IgD-negative memory B cell (primary cell): ENCODE data around the gene LPAR6. TPM values are rescaled to one million over a fixed set of nuclear protein-coding genes. Genes with fewer than 3 reads are reported as not detected.
A peak's percentile ranks its signal among the peaks of the same experiment; 100 is the strongest.

Experiments used
- H3K27ac Mint-ChIP-seq, 3 donors: one replicate each; pipeline ENCODE4 v1.8.0; 2020 to 2022; ENCODE audit warnings: mild to moderate bottlenecking in 3 of 3, mixed read lengths in 3 of 3, moderate library complexity in 1 of 3
- H3K27me3 Mint-ChIP-seq: one replicate; pipeline ENCODE4 v1.8.0; 2021; ENCODE audit warnings: mixed read lengths
- H3K36me3 Mint-ChIP-seq: one replicate; pipeline ENCODE4 v1.8.0; 2020; ENCODE audit warnings: mild to moderate bottlenecking, mixed read lengths
- H3K4me1 Mint-ChIP-seq, 3 donors: one replicate each; pipeline ENCODE4 v1.8.0; 2020 to 2022; ENCODE audit warnings: mixed read lengths in 3 of 3, mild to moderate bottlenecking in 1 of 3
- H3K4me3 Mint-ChIP-seq, 4 donors: one replicate each; pipeline ENCODE4 v1.8.0; 2020 to 2022; ENCODE audit warnings: mild to moderate bottlenecking in 4 of 4, mixed read lengths in 4 of 4, moderate library complexity in 3 of 4
- H3K9me3 Mint-ChIP-seq, 3 donors: one replicate each; pipeline ENCODE4 v1.8.0; 2020 to 2021; ENCODE audit warnings: mixed read lengths in 3 of 3, mild to moderate bottlenecking in 1 of 3
- polyA plus RNA-seq: library from polyadenylated mRNA; unstranded; fragments of 300-500 nt; fragmentation: Illumina TruSeq; gene quantifications from one replicate; pipeline ENCODE4 v1.2.3, GENCODE V29; 2021

LPAR6 gene
- polyA plus RNA-seq, 1 donor from 2014 or later, result 2.4 TPM

GRCh38 chr13:48403151-48403631, 9.7 kb downstream of the LPAR6 start:
- Mint-ChIP-seq H3K27me3 (no peaks in the 10 kb centered on the region), H3K4me3 (no peak overlapping the region)

GRCh38 chr13:48402325-48402932, 10.5 kb downstream of the LPAR6 start:
- Mint-ChIP-seq H3K9me3 (no peaks in the 10 kb centered on the region), H3K27me3 (no peaks in the 10 kb centered on the region), H3K4me1 (peaks cover 0 to 10% (median 10%) of the 10 kb centered on the region in 3 donors), H3K27ac (no peak overlapping the region), H3K36me3 (peaks cover 9% of the 10 kb centered on the region), H3K4me3 (no peak overlapping the region)

More at GRCh38 chr13:48403151-48403631, 9.7 kb downstream of the LPAR6 start:
- peaks cover 0 to 10% (median 10%) of the 10 kb centered on the region in 3 donors for H3K4me1 Mint-ChIP-seq
- no peak overlapping the region for H3K27ac Mint-ChIP-seq
- no peaks in the 10 kb centered on the region for H3K9me3 Mint-ChIP-seq
- peaks cover 9% of the 10 kb centered on the region for H3K36me3 Mint-ChIP-seq

- Mint-ChIP-seq H3K4me3 (no peak overlapping the region), H3K4me1 (peaks cover 0 to 10% (median 10%) of the 10 kb centered on the region in 3 donors), H3K36me3 (peaks cover 8% of the 10 kb centered on the region), H3K27ac (peak overlapping the region in 1 of 3 donors; percentile 23), H3K27me3 (no peaks in the 10 kb centered on the region), H3K9me3 (no peaks in the 10 kb centered on the region)
These were observed 11.4 kb downstream of the LPAR6 start for GRCh38 chr13:48401480-48401879.

- Mint-ChIP-seq H3K36me3 (peaks cover 11% of the 10 kb centered on the region), H3K4me3 (no peak overlapping the region), H3K27ac (peak overlapping the region in 1 of 3 donors; percentile 3), H3K27me3 (no peaks in the 10 kb centered on the region), H3K4me1 (peaks cover 0 to 10% (median 10%) of the 10 kb centered on the region in 3 donors), H3K9me3 (no peaks in the 10 kb centered on the region)
These were observed 12.0 kb downstream of the LPAR6 start for GRCh38 chr13:48400850-48401291.

- Mint-ChIP-seq H3K27ac (no peak overlapping the region), H3K4me1 (peaks cover 1 to 10% (median 10%) of the 10 kb centered on the region in 3 donors), H3K36me3 (peaks cover 14% of the 10 kb centered on the region), H3K4me3 (no peak overlapping the region), H3K9me3 (peaks cover 0 to 5% (median 4%) of the 10 kb centered on the region in 3 donors), H3K27me3 (no peaks in the 10 kb centered on the region)
These were observed 12.7 kb downstream of the LPAR6 start for GRCh38 chr13:48400090-48400694.

- Mint-ChIP-seq H3K9me3 (peaks cover 0 to 5% (median 4%) of the 10 kb centered on the region in 3 donors), H3K4me3 (no peak overlapping the region), H3K27me3 (no peaks in the 10 kb centered on the region), H3K4me1 (peaks cover 1 to 10% (median 10%) of the 10 kb centered on the region in 3 donors), H3K27ac (no peak overlapping the region), H3K36me3 (peaks cover 14% of the 10 kb centered on the region)
These were observed 14.3 kb downstream of the LPAR6 start for GRCh38 chr13:48398450-48399095.

GRCh38 chr13:48397744-48398143, 15.2 kb downstream of the LPAR6 start:
- H3K27ac Mint-ChIP-seq, result no peak overlapping the region
- H3K4me1 Mint-ChIP-seq, result peaks cover 1 to 10% (median 10%) of the 10 kb centered on the region in 3 donors
- no peak overlapping the region for H3K4me3 Mint-ChIP-seq
- no peaks in the 10 kb centered on the region for H3K27me3 Mint-ChIP-seq
- H3K36me3 Mint-ChIP-seq, result peaks cover 21% of the 10 kb centered on the region
- peaks cover 0 to 5% (median 4%) of the 10 kb centered on the region in 3 donors for H3K9me3 Mint-ChIP-seq

GRCh38 chr13:48393698-48394085, 19.2 kb downstream of the LPAR6 start:
- Mint-ChIP-seq H3K4me3 (no peak overlapping the region), H3K27ac (no peak overlapping the region), H3K36me3 (peaks cover 34% of the 10 kb centered on the region), H3K4me1 (peaks cover 0 to 1% (median 0%) of the 10 kb centered on the region in 3 donors), H3K27me3 (no peaks in the 10 kb centered on the region), H3K9me3 (peaks cover 0 to 18% (median 12%) of the 10 kb centered on the region in 3 donors)

- Mint-ChIP-seq H3K27me3 (no peaks in the 10 kb centered on the region), H3K4me1 (peaks cover 0 to 1% (median 0%) of the 10 kb centered on the region in 3 donors), H3K27ac (no peak overlapping the region), H3K9me3 (peaks cover 0 to 18% (median 12%) of the 10 kb centered on the region in 3 donors), H3K4me3 (peak overlapping the region in 1 of 4 donors; percentile 20), H3K36me3 (peaks cover 37% of the 10 kb centered on the region)
These were observed 19.7 kb downstream of the LPAR6 start for GRCh38 chr13:48393030-48393697.

GRCh38 chr13:48391257-48391656, 21.7 kb downstream of the LPAR6 start:
- Mint-ChIP-seq H3K27me3 (no peaks in the 10 kb centered on the region), H3K4me3 (no peak overlapping the region), H3K4me1 (peaks cover 0 to 1% (median 0%) of the 10 kb centered on the region in 3 donors), H3K9me3 (peaks cover 0 to 18% (median 12%) of the 10 kb centered on the region in 3 donors), H3K27ac (peak overlapping the region in 1 of 3 donors; percentile 74), H3K36me3 (peaks cover 34% of the 10 kb centered on the region)

GRCh38 chr13:48386816-48387215, 26.1 kb downstream of the LPAR6 start:
- peaks cover 13% of the 10 kb centered on the region for H3K36me3 Mint-ChIP-seq
- H3K27ac Mint-ChIP-seq, result no peak overlapping the region
- H3K4me1 Mint-ChIP-seq, result no peaks in the 10 kb centered on the region
- H3K27me3 Mint-ChIP-seq, result no peaks in the 10 kb centered on the region
- H3K9me3 Mint-ChIP-seq, result peaks cover 0 to 13% (median 5%) of the 10 kb centered on the region in 3 donors
- H3K4me3 Mint-ChIP-seq, result no peak overlapping the region

- Mint-ChIP-seq H3K27me3 (no peaks in the 10 kb centered on the region), H3K4me3 (no peak overlapping the region), H3K27ac (no peak overlapping the region), H3K4me1 (peaks cover 5 to 8% (median 5%) of the 10 kb centered on the region in 3 donors), H3K36me3 (peaks cover 8% of the 10 kb centered on the region), H3K9me3 (no peaks in the 10 kb centered on the region)
These were observed 29.5 kb downstream of the LPAR6 start for GRCh38 chr13:48383384-48383783.

GRCh38 chr13:48380581-48380980, 32.3 kb downstream of the LPAR6 start:
- no peak overlapping the region for H3K27ac Mint-ChIP-seq
- no peak overlapping the region for H3K4me3 Mint-ChIP-seq
- peaks cover 5 to 8% (median 5%) of the 10 kb centered on the region in 3 donors for H3K4me1 Mint-ChIP-seq
- H3K36me3 Mint-ChIP-seq, result peaks cover 15% of the 10 kb centered on the region
- H3K27me3 Mint-ChIP-seq, result no peaks in the 10 kb centered on the region
- H3K9me3 Mint-ChIP-seq, result no peaks in the 10 kb centered on the region

- H3K9me3 Mint-ChIP-seq, result peaks cover 0 to 10% (median 2%) of the 10 kb centered on the region in 3 donors
- H3K4me3 Mint-ChIP-seq, result no peak overlapping the region
- H3K27me3 Mint-ChIP-seq, result no peaks in the 10 kb centered on the region
- no peak overlapping the region for H3K27ac Mint-ChIP-seq
- H3K4me1 Mint-ChIP-seq, result peaks cover 5 to 8% (median 5%) of the 10 kb centered on the region in 3 donors
- H3K36me3 Mint-ChIP-seq, result peaks cover 21% of the 10 kb centered on the region
These were observed 35.1 kb downstream of the LPAR6 start for GRCh38 chr13:48377857-48378256.

- Mint-ChIP-seq H3K36me3 (peaks cover 24% of the 10 kb centered on the region), H3K9me3 (peaks cover 0 to 10% (median 2%) of the 10 kb centered on the region in 3 donors), H3K4me1 (no peaks in the 10 kb centered on the region), H3K27ac (no peak overlapping the region), H3K4me3 (no peak overlapping the region), H3K27me3 (no peaks in the 10 kb centered on the region)
These were observed 42.1 kb downstream of the LPAR6 start for GRCh38 chr13:48370815-48371214.
